ENCODE data around the gene RNASE1.
"Not testable (repeated sequence)": the region's sequence is repeated elsewhere in the genome, so short reads cannot be mapped to it uniquely, and the experiment has no call there.

Gene RNASE1

DNA sequence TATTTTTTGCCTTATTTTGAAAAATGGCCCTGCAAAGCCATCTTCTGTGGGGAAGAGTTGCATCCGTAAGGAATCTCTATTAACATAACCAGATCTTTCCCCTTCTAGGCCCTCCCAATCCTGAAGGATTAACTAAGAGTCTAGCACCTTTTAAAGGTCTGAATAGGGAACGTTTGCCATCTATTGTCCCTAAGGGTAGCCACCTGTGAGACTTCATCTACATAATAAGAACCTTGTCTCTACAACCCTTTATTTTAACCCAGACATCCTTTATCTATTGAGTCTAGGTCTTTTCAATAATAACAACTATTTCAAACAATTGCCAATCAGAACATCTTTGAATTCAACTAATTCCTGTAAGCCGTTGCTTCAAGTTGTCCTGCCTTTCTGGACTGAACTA is 30.0 kb downstream of the RNASE1 start:
- no peak for DNase-seq (ENCODE audit: low read depth)

DNA sequence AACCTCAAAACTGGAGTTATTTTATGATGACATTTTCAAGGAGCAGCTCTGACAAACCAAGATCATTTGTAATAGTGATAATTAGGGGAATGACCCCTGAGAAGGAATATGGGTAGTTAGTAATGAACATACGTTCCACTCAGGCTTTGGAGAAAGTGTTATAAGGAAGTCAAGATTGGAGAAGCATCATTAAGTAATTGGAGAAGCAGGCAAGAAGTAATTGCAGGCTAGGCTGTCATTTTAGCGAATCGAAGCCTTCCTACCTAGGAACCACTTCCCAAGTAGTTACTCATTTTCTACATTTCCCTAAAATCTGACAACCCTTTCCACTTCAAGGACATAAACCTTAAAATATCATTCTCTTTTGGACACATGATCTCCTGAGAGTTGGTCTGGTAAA is 33.2 kb downstream of the RNASE1 start:
- DNase-seq (ENCODE audit: low read depth): no peak

- no peak for DNase-seq (ENCODE audit: low read depth)
Measured at GRCh38 chr14:20768593-20768892, 34.1 kb downstream of the RNASE1 start.

- DNase-seq (ENCODE audit: low read depth): no peak
Measured at GRCh38 chr14:20760950-20761349, 41.7 kb downstream of the RNASE1 start.

- not testable (repeated sequence) for DNase-seq (ENCODE audit: low read depth)
Measured at GRCh38 chr14:20759465-20759864, 43.2 kb downstream of the RNASE1 start.

DNA sequence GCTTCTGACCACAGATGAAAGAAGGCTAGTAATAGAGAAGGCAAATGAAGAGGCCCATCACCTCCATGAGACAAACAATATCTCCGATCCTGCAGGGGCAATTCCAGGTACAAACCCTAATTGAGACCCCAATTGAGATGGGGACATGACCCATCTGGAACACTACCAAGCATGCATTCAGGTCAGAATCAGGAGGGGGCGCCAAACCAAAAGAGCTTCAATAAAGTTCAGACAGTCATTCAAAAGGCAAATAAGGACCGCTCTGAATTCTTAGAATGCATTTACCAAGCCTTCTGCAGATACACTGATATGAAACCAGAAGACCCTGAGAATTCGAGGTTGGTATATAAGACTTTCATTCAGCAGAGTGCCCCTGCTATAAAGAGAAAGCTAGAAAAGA is 44.7 kb downstream of the RNASE1 start:
- no peak for DNase-seq (ENCODE audit: low read depth)

GRCh38 chr14:20755037-20755436 is 47.6 kb downstream of the RNASE1 start:
- DNase-seq (ENCODE audit: low read depth): no peak

DNA sequence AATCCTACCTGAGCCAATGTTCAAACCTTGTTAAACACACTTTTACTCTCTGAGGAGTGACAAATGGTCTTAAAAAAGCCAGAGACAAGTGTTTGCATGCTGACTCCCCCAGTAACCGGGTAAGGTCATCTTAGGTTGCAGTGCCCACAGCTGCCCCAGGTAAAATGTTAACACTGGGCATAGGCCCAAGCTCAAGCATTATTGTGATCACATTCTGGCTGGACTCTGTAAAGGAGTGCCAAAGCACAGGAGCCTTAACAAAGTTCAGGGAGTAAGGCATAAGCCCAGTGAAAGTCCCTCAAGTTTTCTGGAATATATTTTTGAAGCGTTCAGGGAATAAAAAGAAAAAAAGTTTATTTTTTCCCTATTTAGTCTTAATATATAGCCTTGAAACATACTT is 48.3 kb downstream of the RNASE1 start:
- DNase-seq (ENCODE audit: low read depth): no peak

DNA sequence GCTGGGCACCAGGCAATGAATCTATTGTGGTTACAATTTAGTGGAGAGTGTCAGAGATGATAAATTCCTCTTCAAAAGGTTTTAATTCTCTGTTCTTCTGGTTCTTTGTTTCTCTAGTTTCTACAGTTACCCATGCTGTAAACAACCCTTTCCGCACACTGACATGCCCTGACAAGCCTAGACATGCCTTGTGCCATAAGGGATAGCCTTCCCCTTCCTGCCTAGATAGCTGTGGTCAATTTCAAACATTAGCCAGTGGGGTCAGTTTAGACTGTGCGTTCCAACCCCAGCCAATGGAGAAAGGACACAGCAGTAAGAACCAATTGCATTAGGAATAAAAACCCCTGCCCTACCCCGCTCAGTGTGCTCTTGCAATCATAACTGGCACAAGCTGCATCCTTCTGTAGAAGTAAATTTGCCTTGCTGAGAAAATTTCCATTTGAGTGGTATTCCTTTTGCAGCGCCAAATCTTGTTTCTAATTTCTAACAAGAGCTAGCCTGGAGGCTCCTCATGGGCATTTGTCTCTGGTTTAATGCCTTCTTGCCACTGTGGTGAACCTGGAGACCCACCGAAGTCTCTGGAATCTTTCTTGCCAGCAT is 50.6 kb downstream of the RNASE1 start:
- no peak for DNase-seq (ENCODE audit: low read depth)

Data from activated T-cell treated with anti-CD3 and anti-CD28 coated beads for 24 hours (primary cell).